SKM-1 (cell line): ENCODE results near the gene IL19.
"Not testable (repeated sequence)": the region's sequence is repeated elsewhere in the genome, so short reads cannot be mapped to it uniquely, and the experiment has no call there.

Experiments used
- DNase-seq: peaks from one replicate; lab custom pipeline; 2025; ENCODE audit not compliant: unreplicated experiment; lab: John Stamatoyannopoulos, UW

Gene IL19

DNA sequence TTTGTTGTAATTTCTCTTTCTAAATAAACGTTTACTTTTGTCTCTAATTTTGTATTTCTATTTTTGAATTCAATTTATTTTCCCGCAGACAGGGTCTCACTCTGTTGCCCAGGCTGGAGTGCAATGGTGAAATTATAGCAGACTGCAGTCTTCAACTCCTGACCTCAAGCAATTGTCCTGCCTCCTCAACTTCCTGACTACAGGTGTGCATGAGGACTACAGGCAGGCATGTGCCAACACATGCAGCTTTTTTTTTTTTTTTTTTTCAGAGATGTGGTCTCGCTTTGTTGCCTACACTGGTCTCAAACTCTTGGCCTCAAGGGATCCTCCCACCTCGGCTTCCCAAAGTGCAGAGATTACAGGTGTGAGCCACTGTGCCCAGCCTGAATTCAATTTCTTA lies 58.2 kb downstream of the IL19 start:
- no peak for DNase-seq

DNA sequence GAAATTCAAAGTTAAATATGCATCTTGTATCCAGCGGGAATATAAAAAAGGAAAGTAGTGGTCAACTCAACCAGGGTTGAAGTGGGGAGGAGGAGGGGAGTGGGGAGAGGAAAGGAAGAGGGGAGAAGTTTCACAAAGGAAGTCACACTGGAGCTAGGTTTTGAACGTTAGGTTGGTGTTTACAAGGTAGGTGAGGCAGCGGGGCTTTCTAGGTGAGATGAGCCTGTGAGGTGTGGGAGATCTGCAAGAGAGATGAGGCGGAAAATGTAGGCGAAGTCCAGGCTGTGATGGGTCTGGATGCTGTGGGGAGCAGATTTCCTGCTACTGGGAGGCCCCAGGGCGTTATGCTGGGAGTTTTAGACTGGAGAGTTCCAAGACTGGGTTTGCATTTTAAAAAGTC lies 58.7 kb downstream of the IL19 start:
- no peak for DNase-seq

DNA sequence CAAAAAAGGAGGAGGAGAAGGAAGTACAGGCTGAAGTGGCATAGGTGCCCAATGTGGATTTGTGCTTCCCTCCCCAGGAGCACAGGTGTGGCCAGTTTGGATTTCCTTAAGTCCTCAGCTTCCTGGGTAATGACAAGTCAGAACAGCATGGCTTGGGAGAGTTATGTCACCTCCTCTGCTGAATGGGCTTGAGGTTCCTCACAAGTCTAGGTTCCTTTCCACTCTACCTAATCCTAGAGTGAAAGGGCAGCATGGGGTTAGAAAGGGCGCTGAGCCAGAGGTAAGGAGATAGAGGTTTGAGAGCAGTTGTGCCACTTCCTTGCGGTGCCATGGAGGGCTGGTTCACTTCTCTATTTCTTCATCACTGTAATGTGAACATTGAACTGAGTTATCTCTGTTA lies 59.3 kb downstream of the IL19 start:
- peak; percentile 87 for DNase-seq

DNA sequence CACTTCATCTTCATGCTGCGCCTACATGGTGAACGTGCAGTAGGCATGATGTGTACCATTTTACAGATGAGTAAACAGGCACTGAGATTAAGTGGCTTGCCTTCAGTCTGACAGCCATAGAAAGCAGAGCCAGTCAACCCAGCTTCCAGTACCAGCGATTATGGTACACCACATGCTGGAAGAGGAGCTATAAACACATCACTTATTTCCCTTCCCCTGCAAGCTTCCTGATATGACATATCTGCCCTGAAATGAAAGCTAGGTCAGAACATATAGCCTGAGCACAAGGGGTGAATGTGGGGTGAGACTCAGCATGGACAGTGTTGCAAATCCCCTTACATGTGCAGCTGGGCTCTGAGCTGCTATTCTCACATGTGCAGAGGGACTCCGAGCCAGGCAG lies 61.1 kb downstream of the IL19 start:
- DNase-seq = no peak

DNA sequence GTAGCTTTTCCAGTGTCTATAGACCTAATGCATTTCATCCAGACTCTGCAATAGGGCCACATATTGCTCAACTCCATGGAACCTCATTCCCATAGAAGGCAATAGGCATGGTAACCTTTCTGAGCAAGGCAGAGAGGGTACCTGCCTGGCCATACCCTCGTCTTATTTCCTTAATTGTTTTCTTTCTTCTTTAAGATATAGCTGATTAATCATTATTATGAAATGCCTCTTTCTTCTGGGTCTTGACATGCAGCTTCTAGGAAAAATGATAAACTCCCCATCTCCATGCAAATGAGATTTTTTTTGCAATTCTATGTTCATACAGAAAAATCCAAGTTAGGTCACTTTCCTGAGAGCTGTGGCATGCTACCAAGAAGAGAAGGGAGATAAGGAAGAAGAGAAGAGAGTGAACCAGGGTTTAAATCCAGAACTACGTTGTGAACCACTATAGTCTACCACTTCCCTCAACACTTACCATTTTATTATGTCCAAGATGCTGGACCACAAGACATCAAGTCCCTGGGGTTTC lies 61.8 kb downstream of the IL19 start:
- peak; percentile 17 for DNase-seq

DNA sequence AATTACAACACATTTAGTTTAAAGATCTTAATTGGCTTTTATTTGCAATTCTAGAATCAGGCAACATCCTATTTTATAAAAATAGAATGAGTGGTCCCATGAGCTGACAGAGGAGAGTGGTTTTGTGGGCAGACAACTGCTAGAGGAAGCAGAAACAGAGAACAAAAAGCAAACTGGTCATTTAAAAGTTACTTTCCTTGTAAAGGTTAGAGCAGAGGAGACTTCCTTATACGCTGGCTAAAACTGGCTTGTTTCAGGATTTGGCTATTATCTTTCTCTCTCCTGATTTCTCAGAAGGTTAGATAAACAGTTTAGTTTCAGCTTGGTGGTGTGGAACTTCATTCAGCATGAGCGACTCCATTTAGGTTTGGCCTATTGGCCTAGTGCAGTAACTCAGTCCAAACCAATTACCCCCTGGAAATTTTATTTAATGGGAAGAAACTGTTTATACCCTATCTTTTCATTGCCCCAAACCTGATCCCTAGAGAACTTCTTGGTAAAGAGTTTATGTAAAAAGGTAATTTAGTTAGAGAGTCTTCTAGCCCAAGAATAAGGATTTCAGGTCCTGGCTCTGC lies 62.6 kb downstream of the IL19 start:
- DNase-seq = peak; percentile 87

DNA sequence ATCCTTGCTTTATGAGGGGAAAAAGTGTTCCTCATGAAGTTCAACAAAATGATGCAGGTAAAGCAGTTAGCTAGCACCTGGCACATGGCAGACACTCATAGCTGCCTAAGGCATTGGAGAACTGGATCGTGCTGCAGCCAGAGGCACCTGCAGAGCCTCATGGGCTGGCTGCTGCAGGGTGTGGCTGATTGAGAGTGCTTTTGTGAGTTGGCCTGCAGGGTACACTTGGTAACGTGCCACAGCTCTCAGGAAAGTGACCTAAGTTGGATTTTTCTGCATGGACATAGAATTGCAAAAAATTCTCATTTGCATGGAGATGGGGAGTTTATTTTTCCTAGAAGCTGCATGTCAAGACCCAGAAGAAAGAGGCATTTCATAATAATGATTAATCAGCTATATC lies 63.2 kb downstream of the IL19 start:
- DNase-seq = no peak

DNA sequence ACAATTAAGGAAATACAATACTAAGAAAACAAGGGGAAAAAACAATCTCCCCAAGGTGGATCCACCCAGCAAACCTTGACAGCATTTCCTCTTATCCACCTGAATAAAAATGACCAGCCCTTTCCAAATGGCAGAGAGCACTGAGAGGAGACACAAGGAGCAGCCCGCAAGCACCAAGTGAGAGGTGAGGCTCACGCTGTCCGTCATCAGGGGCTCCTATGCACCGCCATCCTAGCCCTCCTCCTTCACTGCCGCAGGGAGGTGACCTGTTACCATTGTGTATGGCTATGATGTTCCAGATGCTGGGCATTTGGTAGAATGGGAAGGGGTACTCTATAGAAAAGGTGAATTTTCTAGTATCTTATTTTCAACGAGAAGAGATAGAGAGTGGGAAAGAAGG lies 63.6 kb downstream of the IL19 start:
- no peak for DNase-seq

DNA sequence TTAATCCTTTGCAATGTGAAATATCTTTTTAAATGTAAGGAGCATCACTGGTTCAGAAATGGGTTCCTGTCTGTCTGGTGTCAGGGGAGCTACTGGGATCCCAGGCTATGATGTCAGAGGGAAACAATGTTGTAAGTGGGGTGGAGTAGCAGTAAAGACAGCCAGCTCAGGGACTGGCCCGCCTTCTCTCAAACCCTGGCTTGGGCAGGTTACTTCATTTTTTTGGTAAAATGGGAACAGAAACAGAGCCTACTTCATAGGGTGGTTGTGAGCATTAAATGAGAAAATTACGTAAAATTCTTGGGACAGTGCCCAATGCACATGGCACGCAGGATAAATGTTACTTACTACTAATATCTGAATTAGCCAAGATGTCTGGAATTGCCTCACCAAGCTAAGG lies 64.1 kb downstream of the IL19 start:
- peak; percentile 36 for DNase-seq

DNA sequence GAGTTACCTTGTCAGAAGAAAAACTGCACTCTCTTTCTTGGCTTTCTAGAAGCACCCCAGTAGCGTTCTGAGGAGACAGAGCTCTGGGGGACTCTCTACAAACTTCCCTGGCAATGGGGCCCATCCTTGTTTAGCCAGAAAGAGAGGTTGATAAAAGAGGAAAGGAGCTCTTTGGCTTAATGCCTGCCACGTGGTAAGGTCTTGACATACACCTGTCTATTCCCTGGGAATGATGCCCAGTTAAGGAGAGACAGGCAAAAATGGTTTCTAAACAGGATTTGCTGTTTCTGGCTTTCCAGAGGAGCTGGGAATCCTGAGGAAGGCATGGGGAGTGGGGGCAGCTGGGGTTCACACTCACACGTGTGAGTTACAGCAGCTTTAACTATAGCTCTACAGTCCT lies 64.6 kb downstream of the IL19 start:
- DNase-seq = no peak

DNA sequence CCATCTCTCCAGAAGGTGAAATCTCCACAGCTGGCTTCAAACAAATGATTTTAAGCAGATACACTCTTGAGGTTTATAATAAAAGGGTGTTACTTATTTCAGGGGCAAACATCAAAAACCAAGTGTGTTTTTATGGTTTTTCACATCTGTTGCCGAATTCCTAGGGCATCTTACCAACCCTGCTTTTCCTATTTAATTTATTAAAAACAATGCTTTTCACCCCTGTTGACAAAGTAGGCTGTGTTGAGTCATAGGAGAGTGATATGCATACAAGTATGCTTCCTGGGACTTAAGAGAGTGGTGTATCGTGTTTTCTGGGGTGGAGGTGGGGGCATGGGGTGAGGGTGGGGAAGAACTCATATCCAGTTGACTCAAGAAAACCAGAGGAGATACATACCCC lies 65.5 kb downstream of the IL19 start:
- no peak for DNase-seq

DNA sequence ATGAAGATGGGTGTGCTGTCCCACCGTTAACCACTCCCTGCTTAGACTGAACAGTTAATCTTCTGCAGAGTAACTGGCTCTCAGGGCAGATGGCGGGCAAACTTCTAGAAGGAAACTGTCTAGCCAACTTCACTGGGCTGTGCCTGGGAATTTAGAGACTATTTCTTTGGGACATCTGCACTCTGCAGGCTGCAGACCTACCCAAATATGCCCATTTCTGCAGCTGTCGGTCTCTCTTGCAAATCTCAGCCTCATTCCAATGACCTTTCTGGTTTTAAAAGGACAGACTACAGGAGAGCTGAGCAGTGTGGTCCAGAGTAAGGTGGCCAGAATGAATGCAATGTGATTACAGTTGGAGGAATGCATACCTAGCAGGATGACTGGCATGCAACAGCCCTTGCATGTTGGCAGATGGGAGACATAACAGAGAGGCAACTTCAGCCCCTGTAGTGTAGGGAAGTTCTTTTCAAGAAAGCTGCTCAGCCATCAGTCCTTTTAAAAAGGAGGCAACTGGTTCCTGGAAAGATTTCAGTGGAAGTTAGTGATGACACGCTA lies 68.5 kb downstream of the IL19 start:
- DNase-seq = no peak

DNA sequence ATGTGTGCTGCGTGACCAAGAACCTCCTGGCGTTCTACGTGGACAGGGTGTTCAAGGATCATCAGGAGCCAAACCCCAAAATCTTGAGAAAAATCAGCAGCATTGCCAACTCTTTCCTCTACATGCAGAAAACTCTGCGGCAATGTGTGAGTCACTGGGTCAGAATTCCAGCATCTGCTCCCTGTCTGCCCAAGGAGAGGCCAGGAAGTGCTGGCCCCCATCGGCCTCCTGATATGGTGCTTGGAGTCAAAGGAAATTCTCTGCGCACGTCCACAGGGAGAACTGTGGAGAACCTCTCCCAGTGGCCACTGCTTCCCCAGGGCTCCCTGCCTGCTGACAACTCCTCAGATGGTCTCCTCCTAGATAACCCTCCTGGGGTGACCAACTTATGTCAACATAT lies 69.3 kb downstream of the IL19 start:
- no peak for DNase-seq

DNA sequence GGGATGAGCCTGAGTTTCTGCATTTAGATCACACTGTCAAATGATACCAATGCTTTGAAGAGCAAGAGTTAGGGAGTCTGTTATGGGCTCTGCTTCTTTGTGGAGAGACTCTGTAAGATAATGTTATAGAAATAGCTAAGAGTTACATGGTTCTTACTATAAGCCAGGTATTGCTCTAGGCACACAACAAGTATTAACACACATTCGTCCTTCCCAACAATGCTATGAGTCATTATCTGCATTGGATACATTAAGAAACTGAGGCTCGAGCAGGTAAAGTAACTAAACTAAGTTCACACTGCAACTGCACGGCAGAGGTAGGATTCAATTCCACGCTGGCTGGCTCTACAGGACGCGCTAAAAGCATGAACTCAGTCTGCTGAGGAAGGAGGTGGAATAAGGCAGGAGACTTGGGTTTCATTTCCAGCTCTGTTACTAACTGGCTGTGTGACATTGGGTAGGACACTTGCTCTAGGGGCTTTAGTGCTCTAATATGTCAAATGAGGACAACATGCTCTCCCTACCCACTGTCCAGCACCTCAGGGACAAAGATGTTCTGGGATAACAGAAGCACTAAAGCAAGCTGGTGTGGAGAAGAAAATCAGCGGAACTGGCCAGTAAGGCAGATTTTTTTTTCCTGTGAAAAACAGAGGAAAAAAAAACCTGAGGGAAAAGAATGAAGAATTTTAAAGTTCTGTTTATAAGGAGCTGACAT lies 71.2 kb downstream of the IL19 start:
- no peak for DNase-seq

DNA sequence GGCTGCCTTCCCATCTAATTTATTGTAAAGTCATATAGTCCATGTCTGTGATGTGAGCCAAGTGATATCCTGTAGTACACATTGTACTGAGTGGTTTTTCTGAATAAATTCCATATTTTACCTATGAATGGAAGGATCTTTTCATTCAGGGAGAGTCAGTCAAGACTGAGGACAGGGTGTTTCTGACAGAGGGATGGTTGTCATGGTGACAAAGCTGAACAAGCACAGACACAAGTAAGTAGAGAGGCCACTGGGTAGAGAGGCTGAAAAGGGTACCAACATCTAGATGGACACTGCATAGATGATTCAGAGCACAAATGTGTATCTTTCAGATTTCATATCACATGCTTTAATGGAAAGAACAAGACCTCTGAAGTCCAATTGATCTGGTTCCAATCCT lies 72.3 kb downstream of the IL19 start:
- no peak for DNase-seq

DNA sequence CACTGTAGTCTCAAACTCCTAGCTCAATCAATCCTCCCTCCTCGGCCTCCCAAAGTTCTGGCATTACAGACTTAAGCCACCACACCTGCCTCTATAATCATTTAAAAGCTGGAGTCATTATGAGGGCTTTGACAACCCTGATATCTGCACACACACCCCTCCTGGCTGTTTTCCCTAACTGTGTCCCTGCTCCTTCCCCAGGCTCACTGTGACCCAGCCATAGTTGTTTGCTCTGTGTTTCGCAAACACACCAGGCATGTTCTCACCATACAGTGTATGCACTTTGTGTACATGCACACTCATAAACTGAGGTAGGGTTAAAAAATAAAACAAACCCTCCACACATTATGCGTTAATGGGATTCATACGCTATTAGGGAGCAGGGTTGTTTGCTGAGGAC lies 73.1 kb downstream of the IL19 start:
- DNase-seq = no peak

DNA sequence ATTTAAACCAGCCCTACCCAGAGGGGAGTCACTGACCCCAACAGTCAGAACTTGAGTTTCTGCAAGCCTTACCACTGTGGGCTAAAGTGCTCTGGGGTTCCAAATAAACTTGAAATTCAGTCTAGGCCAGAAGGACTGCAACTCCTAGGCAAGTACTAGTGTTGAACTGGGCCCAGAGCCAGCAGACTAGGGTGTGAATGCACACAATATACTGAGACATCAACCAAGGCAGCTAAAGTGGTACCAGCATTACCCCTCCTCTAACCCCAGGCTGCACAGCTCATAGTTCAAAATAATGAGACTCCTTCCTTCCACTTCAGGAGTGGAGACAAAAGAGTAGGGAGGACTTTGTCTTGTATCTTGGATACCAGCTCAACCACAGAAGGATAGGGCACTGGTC lies 75.9 kb downstream of the IL19 start:
- no peak for DNase-seq

DNA sequence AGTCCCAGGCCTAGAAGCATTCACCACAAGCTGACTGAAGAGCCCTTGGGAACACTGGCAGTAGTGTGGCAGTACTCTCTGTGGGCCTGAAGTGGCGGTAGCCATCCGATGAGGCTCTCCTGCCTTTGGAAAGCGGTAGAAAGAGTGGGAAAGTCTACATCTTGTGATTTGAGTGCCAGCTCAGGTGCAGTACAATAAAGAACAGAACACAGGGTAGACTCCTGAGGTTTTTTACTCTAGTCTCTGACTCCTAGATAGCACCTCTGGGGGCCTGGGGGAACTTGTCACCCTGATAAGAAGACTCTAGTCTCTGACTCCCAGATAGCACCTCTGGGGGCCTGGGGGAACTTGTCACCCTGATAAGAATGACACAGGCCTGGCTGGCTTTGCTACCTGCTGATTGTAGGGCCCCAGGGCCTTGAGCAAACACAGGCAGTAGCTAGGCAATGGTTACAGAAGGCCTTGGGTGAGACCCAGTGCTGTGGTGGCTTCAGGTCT lies 76.8 kb downstream of the IL19 start:
- no peak for DNase-seq

DNA sequence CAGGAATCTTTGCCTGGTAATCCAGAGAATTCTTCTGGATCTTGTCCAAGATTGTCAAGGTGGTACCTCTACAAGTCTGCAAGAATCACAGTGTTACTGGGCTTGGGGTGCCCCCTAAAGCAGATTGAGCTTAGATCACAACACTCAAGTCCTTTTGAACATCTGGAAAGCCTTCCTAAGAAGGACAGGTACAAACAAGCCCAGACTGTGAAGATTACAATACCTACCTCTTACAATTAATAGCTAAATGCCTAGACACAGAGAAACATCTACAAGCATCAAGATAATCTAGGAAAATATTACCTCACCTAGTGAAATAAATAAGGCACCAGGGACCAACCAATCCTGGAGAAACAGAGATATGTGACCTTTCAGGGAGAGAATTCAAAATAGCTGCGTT lies 77.4 kb downstream of the IL19 start:
- DNase-seq = no peak

DNA sequence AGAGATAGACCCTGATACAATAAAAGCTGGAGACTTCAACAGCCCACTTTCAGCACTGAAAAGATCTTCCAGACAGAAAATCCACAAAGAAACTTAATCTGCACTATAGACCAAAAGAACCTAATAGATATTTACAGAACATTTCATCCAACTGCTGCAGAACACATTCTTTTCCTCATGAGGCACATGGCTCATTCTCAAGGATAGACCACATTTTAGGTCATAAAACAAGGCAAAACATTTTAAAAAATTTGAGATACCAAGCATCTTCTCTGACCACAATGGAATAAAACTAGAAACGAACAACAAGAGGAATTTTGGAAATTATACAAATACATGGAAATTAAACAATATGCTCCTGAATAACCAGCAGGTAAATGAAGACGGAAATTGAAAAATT lies 79.8 kb downstream of the IL19 start:
- no peak for DNase-seq

DNA sequence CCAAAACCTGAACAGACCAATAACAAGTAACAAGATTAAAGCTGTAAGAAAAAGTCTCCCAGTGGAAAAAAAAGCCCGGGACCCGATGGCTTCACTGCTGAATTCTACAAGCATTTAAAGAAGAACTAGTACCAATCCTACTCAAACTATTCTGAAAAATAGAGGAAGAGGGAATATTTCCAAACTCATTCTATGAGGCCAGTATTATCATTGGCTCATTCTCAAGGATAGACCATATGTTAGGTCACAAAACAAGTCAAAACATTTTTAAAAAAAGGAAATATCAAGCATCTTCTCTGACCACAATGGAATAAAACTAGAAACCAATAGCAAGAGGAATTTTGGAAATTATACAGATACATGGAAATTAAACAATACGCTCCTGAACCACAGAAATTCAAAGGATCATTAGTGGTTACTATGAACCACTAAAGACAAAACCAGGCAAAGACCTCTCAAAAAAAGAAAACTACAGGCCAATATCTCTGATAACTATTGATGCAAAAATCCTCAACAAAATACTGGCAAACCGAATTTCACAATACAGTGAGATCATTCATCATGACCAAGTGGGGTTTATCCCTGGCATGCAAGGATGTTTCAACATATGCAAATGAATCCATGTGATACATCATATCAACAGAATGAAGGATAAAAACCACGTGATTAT lies 80.9 kb downstream of the IL19 start:
- no peak for DNase-seq

DNA sequence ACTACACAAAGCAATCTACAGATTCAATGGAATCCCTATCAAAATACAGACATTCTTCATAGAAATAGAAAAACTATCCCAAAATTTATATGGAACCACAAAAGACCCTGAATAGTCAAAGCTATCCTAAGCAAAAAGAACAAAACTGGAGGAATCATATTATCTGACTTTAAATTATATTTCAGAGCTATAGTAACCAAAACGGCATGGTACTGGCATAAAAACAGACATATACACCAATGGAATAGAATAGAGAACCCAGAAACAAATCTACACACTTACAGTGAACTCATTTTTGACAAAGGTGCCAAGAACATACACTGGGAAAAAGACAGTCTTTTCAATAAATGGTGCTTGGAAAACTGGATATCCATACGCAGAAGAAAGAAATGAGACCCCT lies 82.1 kb downstream of the IL19 start:
- DNase-seq = not testable (repeated sequence)
